Sigmoid colon (tissue), 7 donors: Measurements from ENCODE around the gene RPLP1. TPM values are rescaled to one million over a fixed set of nuclear protein-coding genes. Genes with fewer than 3 reads are reported as not detected.

ENCODE experiments used
- DNase-seq: peaks from one replicate; pipeline ENCODE4 v3.0.0-alpha.2; 2019
- H3K27ac ChIP-seq, 4 donors: fragments of 200-600 bp; sonication (generic); one replicate each; pipeline ENCODE4 v1.5.1; 2016 to 2019; ENCODE audit warnings: mild to moderate bottlenecking in 1 of 4
- H3K27me3 ChIP-seq, 3 donors: fragments of 200-600 bp; sonication (generic); one replicate each; pipeline ENCODE4 v1.5.1; 2019; ENCODE audit warnings: mild to moderate bottlenecking in 1 of 3
- H3K36me3 ChIP-seq, 4 donors: fragments of 200-600 bp; sonication (generic); one replicate each; pipeline ENCODE4 v1.5.1; 2016 to 2019
- H3K4me1 ChIP-seq, 4 donors: fragments of 200-600 bp; sonication (generic); one replicate each; pipeline ENCODE4 v1.5.1; 2017 to 2019
- H3K4me3 ChIP-seq, 4 donors: fragments of 200-600 bp; sonication (generic); one replicate each; pipeline ENCODE4 v1.5.1; 2017 to 2019; ENCODE audit warnings: mild to moderate bottlenecking in 2 of 4, moderate library complexity in 1 of 4
- H3K9me3 ChIP-seq, 4 donors: fragments of 200-600 bp in 3 of 4; sonication (generic) in 3 of 4; one replicate each; pipeline versions ENCODE4 v1.5.1 to v1.6.1; 2013 to 2019
- CTCF ChIP-seq, 4 experiments: fragments of 450-650 bp in 3 of 4; fragments of 200-600 bp in 1 of 4; IDR thresholded peaks; one replicate each; pipeline ENCODE4 v1.5.1; 2016 to 2019; ENCODE audit warnings: antibody characterized with exemption in 4 of 4, mild to moderate bottlenecking in 3 of 4, moderate library complexity in 2 of 4
- EP300 ChIP-seq, 4 donors: sonication (generic); formaldehyde crosslinking; IDR thresholded peaks; one replicate each; pipeline ENCODE4 v1.6.1; 2017; ENCODE audit warnings: antibody characterized with exemption in 4 of 4
- POLR2A ChIP-seq, 2 donors: fragments of 450-650 bp; IDR thresholded peaks; one replicate each; pipeline ENCODE4 v1.6.1; 2016; ENCODE audit warnings: antibody characterized with exemption in 2 of 2, mild to moderate bottlenecking in 2 of 2, moderate library complexity in 2 of 2
- POLR2AphosphoS5 ChIP-seq, 4 donors: sonication (generic); formaldehyde crosslinking; IDR thresholded peaks; one replicate each; pipeline ENCODE4 v1.6.1; 2017; ENCODE audit warnings: antibody characterized with exemption in 4 of 4
- WGBS, 2 donors: extraction: QIAGEN DNeasy Blood & Tissue Kit; methylation state at CpG; one replicate each; pipeline ENCODE4 v1.1.7; 2013; 5-methylcytosine and 5-hydroxymethylcytosine counted together
- intact Hi-C: fragments of 100-400 bp; cut with DNase I; formaldehyde crosslinking; loops from one replicate; pipeline ENCODE4 v1.15.1; 2023
- polyA plus RNA-seq, 3 donors: library from polyadenylated mRNA; stranded (reverse); fragments of 200-250 nt; gene quantifications; one replicate each; pipeline ENCODE4 v1.2.3, GENCODE V29; 2013
- total RNA-seq, 4 donors: library from RNA; depleted of rRNA; stranded (reverse); fragments of >200 nt; gene quantifications; one replicate each; pipeline ENCODE4 v1.1.0, GENCODE V29; 2016
- donor health status: healthy with polysubstance abuse.
- donor health status: Bipolar disorder and iron deficiency.
- donor health status: healthy.

RPLP1 gene
- total and polyA plus RNA-seq, 7 donors, result 1,053 to 2,471 (median 1,114) TPM

GRCh38 chr15:69498282-69498681 lies 45.7 kb downstream of the RPLP1 start:
- 89 to 90% methylated on average over 15 of the region's 15 CpGs for WGBS, 2 donors
- no peak for TF ChIP-seq POLR2AphosphoS5 (IDR thresholded peaks at IDR 0.05)
- no peak for TF ChIP-seq CTCF (IDR thresholded peaks at IDR 0.05)
- TF ChIP-seq POLR2A (IDR thresholded peaks at IDR 0.05), result no peak
- no peak for TF ChIP-seq EP300 (IDR thresholded peaks at IDR 0.05)
- intact Hi-C loops, result no loop called here
- Histone ChIP-seq H3K27ac (no peak overlapping the region), H3K27me3 (no peaks in the 10 kb centered on the region), H3K9me3 (no peaks in the 10 kb centered on the region), H3K4me1 (no peaks in the 10 kb centered on the region), H3K4me3 (no peak overlapping the region), H3K36me3 (no peaks in the 10 kb centered on the region)
- DNase-seq, result no peak

DNA sequence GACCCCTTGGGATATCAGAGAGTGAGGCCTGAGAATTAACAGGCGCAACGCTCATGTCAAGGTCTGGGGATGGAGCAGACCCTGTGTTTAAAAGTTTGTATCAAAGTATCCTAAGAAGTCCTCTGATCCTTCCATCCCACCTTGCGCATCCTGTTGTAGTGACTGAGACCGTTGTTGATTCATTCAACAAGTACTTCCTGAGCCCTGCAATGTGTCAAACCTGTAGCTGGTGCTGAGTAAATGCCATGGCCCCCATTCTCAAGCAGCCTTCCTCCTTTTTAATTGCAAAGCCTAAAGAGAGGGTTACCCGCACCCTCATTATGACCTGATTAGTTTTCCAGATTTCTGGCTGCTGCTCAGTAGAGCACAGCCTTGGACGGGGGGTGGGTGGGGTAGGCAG lies 46.4 kb downstream of the RPLP1 start:
- Histone ChIP-seq H3K27ac (no peak overlapping the region), H3K36me3 (no peaks in the 10 kb centered on the region), H3K4me3 (no peak overlapping the region), H3K4me1 (no peaks in the 10 kb centered on the region), H3K27me3 (no peaks in the 10 kb centered on the region), H3K9me3 (no peaks in the 10 kb centered on the region)
- DNase-seq, result no peak
- intact Hi-C loops, result no loop called here
- TF ChIP-seq EP300 (IDR thresholded peaks at IDR 0.05) (no peak), POLR2AphosphoS5 (IDR thresholded peaks at IDR 0.05) (no peak), CTCF (IDR thresholded peaks at IDR 0.05) (no peak), POLR2A (IDR thresholded peaks at IDR 0.05) (no peak)
- 88 to 96% methylated on average over 6 of the region's 6 CpGs for WGBS, 2 donors

GRCh38 chr15:69499521-69500211 lies 47.0 kb downstream of the RPLP1 start:
- H3K27me3 ChIP-seq, result no peaks in the 10 kb centered on the region
- no peaks in the 10 kb centered on the region for H3K36me3 ChIP-seq
- intact Hi-C loops, result no loop called here
- H3K9me3 ChIP-seq, result no peaks in the 10 kb centered on the region
- no peak overlapping the region for H3K4me3 ChIP-seq
- DNase-seq, result no peak
- TF ChIP-seq EP300 (IDR thresholded peaks at IDR 0.05) (no peak), POLR2A (IDR thresholded peaks at IDR 0.05) (no peak), POLR2AphosphoS5 (IDR thresholded peaks at IDR 0.05) (no peak), CTCF (IDR thresholded peaks at IDR 0.05) (no peak)
- 83 to 94% methylated on average over 14 of the region's 14 CpGs for WGBS, 2 donors
- H3K27ac ChIP-seq, result no peak overlapping the region
- H3K4me1 ChIP-seq, result no peaks in the 10 kb centered on the region

DNA sequence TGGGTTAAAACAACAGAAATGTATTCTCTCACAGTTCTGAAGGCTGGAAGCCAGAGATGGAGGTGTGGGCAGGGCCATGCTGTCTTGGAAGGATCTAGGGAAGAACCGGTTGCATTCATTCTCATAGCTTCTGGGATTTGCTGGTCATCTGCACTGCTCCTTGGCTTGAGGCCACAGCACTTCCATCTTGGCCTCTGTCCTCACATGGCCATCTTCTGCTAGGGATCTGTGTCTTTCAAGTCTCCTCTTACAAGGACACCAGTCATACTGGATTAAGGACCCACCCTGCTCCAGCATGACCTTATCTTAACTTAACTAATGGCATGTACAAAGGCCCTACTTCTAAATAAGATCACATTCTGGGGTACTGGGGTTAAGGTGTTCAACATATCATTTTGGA lies 47.7 kb downstream of the RPLP1 start:
- H3K4me1 ChIP-seq, result no peaks in the 10 kb centered on the region
- no peaks in the 10 kb centered on the region for H3K36me3 ChIP-seq
- no peaks in the 10 kb centered on the region for H3K9me3 ChIP-seq
- intact Hi-C loops, result no loop called here
- 82 to 90% methylated on average over 1 of the region's 1 CpG for WGBS, 2 donors
- no peak for DNase-seq
- no peak overlapping the region for H3K27ac ChIP-seq
- no peak for TF ChIP-seq EP300 (IDR thresholded peaks at IDR 0.05)
- TF ChIP-seq CTCF (IDR thresholded peaks at IDR 0.05), result no peak
- TF ChIP-seq POLR2AphosphoS5 (IDR thresholded peaks at IDR 0.05), result no peak
- H3K4me3 ChIP-seq, result no peak overlapping the region
- no peaks in the 10 kb centered on the region for H3K27me3 ChIP-seq

- Histone ChIP-seq H3K27me3 (no peaks in the 10 kb centered on the region), H3K4me1 (no peaks in the 10 kb centered on the region), H3K27ac (no peak overlapping the region), H3K9me3 (no peaks in the 10 kb centered on the region), H3K4me3 (no peak overlapping the region), H3K36me3 (no peaks in the 10 kb centered on the region)
- intact Hi-C loops, result no loop called here
- no peak for TF ChIP-seq POLR2AphosphoS5 (IDR thresholded peaks at IDR 0.05)
- no peak for TF ChIP-seq EP300 (IDR thresholded peaks at IDR 0.05)
- no peak for TF ChIP-seq POLR2A (IDR thresholded peaks at IDR 0.05)
- no peak for TF ChIP-seq CTCF (IDR thresholded peaks at IDR 0.05)
- no peak for DNase-seq
- WGBS, 2 donors, result 93 to 95% methylated on average over 8 of the region's 8 CpGs
Observed at GRCh38 chr15:69501456-69501855, 48.8 kb downstream of the RPLP1 start.
